GM12801 (cell line): ENCODE data around the gene POLE2.

Experiments
- TF ChIP-seq, protein P1 (sequence below): IDR thresholded peaks from one replicate; pipeline ENCODE4 v1.5.1; 2011; ENCODE audit warnings: control low read depth; ENCODE audit not compliant: insufficient read length; ENCODE audit errors: extremely low read depth

Gene POLE2

GRCh38 chr14:49594347-49595091 is 93.5 kb downstream of the POLE2 start:
- TF ChIP-seq, protein P1, sequence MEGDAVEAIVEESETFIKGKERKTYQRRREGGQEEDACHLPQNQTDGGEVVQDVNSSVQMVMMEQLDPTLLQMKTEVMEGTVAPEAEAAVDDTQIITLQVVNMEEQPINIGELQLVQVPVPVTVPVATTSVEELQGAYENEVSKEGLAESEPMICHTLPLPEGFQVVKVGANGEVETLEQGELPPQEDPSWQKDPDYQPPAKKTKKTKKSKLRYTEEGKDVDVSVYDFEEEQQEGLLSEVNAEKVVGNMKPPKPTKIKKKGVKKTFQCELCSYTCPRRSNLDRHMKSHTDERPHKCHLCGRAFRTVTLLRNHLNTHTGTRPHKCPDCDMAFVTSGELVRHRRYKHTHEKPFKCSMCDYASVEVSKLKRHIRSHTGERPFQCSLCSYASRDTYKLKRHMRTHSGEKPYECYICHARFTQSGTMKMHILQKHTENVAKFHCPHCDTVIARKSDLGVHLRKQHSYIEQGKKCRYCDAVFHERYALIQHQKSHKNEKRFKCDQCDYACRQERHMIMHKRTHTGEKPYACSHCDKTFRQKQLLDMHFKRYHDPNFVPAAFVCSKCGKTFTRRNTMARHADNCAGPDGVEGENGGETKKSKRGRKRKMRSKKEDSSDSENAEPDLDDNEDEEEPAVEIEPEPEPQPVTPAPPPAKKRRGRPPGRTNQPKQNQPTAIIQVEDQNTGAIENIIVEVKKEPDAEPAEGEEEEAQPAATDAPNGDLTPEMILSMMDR, result no peak
